T-helper 1 cell (primary cell): ENCODE measurements around the gene EP300.
A peak's percentile ranks its signal among the peaks of the same experiment; 100 is the strongest.

Source experiments
- DNase-seq, 5 donors: peaks; one replicate each; pipeline ENCODE4 v3.0.0-alpha.2; 2012 to 2020

The EP300 gene

DNA sequence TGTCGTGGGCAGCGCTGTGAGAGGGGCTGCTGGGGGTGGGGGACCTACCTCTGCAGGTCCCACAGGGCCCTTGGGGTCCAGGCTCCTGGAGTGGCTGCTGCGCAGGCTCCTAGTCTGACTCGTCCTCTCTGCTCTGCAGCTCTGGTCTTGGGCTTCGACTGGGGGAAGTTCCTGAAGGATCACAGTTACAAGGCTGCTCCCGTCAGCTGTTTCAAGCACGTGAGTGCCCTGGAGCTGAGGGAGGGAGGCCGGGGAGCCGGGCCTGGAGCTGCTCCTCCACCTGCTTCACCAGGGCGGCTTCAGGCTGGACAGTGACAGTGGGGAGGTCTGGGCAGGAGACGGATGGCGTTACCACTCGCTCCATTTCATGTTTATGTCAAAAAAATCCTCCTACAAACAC, 124.6 kb downstream of the EP300 start:
- DNase-seq = no peak

DNA sequence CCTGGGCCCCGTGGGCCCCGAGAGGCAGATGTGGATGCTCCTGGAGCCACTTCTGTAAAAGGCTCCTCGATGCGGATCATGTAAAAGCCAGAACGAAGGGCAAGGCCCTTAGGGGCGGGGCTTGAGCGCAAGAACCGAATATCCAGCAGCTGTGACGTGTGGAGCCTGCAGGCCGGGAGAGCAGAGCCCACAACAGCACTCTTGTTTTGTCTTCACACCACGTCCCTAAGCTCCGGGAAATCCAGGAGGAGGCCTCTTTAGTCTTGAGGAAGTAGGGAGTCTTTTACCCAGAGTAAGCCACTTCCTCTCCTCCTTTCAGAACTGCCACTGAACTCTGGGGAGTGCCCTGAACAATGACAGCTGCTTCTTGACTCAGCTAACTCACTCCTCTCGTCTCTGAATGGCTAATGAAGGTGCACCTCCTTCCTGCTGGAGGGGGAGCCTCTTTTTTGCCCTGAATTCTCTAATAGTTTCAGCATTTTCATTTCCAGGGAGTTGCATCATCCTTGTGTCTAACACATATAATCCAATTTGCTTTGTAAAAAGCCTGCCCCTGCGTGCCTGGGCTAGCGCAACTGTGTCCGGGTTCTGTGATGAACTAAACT, 125.3 kb downstream of the EP300 start:
- peak in 1 of 5 donors; percentile 87 for DNase-seq

DNA sequence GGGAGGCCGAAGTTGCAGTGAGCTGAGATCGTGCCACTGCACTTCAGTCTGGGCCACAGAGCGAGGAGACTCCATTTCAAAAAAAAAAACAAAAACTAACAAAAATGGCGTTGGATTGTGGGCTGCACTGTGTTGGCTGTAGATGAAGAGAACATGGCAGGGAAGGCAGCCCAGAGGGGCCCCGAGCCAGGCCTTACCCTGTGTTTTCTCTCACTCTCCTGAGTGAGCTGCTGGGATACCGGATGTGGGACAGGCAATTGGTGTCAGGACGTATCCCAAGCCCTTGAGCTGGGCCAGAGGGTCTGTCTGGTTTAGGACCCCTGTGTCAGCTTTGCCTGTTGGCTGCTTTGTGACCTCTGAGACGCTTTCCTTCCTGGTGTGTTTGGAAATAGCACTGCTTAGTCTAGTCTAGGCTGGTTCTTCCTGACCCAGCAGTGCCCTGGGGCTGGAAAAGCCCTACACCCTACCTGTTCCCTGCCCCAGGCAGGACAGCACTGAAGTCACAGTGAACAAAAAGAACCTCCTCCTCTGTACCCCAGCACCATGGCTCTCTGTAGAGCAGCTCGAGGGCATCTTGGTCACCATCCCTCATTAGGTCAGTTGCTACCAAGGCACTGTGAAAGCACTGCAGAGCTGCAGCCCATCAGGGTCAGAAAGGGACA, 130.6 kb downstream of the EP300 start:
- DNase-seq = no peak

DNA sequence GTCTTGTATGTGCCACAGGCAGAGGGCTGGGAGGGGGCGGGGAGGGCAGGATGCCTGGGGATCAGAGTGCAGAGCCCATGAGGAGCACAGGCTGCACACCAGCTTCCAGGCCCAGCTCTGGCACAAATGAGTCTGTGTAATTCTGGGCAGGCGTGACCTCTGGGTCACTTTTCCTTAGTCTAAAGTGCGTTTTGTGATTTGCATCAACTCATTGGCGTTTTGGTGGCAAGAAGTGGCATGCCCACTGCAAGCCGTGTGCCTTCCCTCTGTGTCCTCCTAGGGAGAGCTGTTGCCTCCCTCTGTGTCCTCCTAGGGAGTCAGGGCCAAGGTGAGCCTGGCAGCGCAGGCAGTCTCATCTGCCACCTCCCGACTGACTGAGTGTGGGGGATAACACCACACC, 131.1 kb downstream of the EP300 start:
- no peak for DNase-seq

DNA sequence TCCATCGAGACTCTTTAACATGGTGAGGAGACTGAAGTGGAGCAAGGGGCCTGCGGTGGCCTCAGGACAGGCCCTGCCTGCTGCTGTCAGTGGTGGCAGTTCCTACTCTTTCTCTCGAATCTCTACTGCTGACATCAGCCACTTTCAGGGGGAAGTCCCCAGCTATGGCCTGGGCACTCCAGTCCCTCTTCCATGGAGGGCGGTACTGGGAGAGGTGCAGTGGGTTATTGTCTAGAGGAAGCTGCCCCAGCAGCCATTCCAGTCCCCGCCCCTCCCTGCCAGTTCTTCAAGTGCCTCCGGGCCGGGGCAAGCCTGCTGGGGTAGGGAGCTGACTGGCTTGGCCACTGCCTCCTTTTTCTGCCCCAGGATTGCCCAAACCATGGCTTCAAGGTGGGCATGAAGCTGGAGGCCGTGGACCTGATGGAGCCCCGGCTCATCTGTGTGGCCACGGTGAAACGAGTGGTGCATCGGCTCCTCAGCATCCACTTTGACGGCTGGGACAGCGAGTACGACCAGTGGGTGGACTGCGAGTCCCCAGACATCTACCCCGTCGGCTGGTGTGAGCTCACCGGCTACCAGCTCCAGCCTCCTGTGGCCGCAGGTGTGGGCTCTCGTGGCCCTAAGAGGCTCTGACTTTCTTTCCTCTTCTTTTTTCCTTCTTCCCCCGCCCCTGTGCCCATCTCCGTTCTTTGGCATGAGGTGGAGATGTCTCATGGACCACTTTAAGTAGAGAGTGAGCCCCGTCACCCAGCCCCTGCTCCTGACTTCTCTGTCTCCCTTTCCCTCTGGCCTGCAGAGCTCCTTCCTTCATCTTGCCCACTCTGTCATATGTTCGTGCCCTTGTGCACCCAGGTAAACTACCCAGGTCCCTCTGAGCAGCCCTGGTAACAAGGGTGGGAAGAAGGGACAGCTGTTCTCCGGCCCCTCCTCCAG, 134.6 kb downstream of the EP300 start:
- no peak for DNase-seq

DNA sequence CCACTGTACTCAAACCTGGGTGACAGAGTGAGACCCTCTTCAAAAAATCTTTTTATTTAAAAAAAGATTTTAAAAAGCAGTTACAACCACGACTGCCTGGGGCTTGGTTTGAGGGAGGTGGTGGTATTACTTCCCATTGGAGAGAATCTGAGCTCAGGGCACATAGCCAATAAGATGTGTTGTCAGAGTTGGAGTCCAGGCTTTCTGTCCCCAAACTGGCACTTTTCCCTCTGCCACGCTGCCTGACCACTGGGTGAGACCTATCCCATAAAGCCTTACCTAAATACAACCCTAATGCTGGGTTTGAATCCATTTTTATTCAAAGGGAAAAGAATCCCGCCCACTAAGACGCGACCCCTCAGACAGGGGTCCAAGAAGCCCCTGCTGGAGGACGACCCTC, 136.8 kb downstream of the EP300 start:
- no peak for DNase-seq
